ENCODE results near the gene AKR1C1. TPM values are rescaled to one million over a fixed set of nuclear protein-coding genes. Genes with fewer than 3 reads are reported as not detected.
A peak's percentile ranks its signal among the peaks of the same experiment; 100 is the strongest.
"Not testable (repeated sequence)": the region's sequence is repeated elsewhere in the genome, so short reads cannot be mapped to it uniquely, and the experiment has no call there.

AKR1C1 gene
- total and polyA plus RNA-seq, 7 experiments from 2014 or later = 1.8 to 4.7 (median 3.4) TPM; not detected in 2

- CTCF ChIA-PET = interaction anchor here (0.8 to 2.4 kb wide), 3 partner anchors 20 to 168 kb away, joined by 3 to 15 read pairs (median 4); no protein-coding TSS in a partner anchor
- H3K27ac ChIP-seq (ENCODE audit: low read depth, low read length) = no peak overlapping the region
- H3K27me3 ChIP-seq (ENCODE audit: control insufficient read depth in 2 of 2, insufficient read depth in 2 of 2, low read length in 2 of 2) = no peaks in the 10 kb centered on the region
- POLR2A ChIA-PET = no interaction called here
- no peaks in the 10 kb centered on the region for H3K36me3 ChIP-seq (ENCODE audit: control insufficient read depth in 2 of 3, insufficient read depth in 3 of 3, low read length in 3 of 3)
- Mint-ChIP-seq H3K4me1 (peaks cover 0 to 9% (median 0%) of the 10 kb centered on the region in 7 donors), H3K27ac (peak overlapping the region in 1 of 9 donors; percentile 67), H3K4me3 (no peak overlapping the region), H3K36me3 (peaks cover 0 to 15% (median 0%) of the 10 kb centered on the region in 5 donors), H3K27me3 (peaks cover 0 to 5% (median 0%) of the 10 kb centered on the region in 5 donors), H3K9me3 (no peaks in the 10 kb centered on the region)
- H3K4me3 ChIP-seq (ENCODE audit: low read length) = no peak overlapping the region
- intact Hi-C loops (cut with micrococcal nuclease) = loop anchor here (1.0 to 10.0 kb wide), 4 partner anchors 127 to 452 kb away; no protein-coding TSS in a partner anchor
- no peaks in the 10 kb centered on the region for H3K9me3 ChIP-seq (ENCODE audit: control insufficient read depth in 2 of 3, low read length in 3 of 3)
- no peak for ATAC-seq
- no peaks in the 10 kb centered on the region for H3K4me1 ChIP-seq (ENCODE audit: control insufficient read depth in 2 of 2, insufficient read depth in 2 of 2, low read length in 2 of 2)
- DNase-seq = peak in 2 of 9 donors; percentile 3 to 18
Observed at GRCh38 chr10:4981722-4982471, 18.7 kb downstream of the AKR1C1 start.

GRCh38 chr10:4982764-4983226, 19.6 kb downstream of the AKR1C1 start:
- H3K27ac Mint-ChIP-seq = peak overlapping the region in 1 of 9 donors; percentile 67
- H3K36me3 Mint-ChIP-seq = peaks cover 0 to 10% (median 0%) of the 10 kb centered on the region in 5 donors
- intact Hi-C loops (cut with micrococcal nuclease) = loop anchor here (1.0 to 10.0 kb wide), 4 partner anchors 128 to 452 kb away; no protein-coding TSS in a partner anchor
- CTCF ChIA-PET = interaction anchor here (0.8 to 2.4 kb wide), 3 partner anchors 19 to 169 kb away, joined by 3 to 15 read pairs (median 4); no protein-coding TSS in a partner anchor
- no peak overlapping the region for H3K4me3 ChIP-seq (ENCODE audit: low read length)
- H3K9me3 ChIP-seq (ENCODE audit: control insufficient read depth in 2 of 3, low read length in 3 of 3) = no peaks in the 10 kb centered on the region
- peaks cover 0 to 5% (median 0%) of the 10 kb centered on the region in 5 donors for H3K27me3 Mint-ChIP-seq
- POLR2A ChIA-PET = no interaction called here
- no peak overlapping the region for H3K4me3 Mint-ChIP-seq
- DNase-seq (no peak), ATAC-seq (no peak)
- H3K27me3 ChIP-seq (ENCODE audit: control insufficient read depth in 2 of 2, insufficient read depth in 2 of 2, low read length in 2 of 2) = no peaks in the 10 kb centered on the region
- no peaks in the 10 kb centered on the region for H3K9me3 Mint-ChIP-seq
- peaks cover 0 to 9% (median 0%) of the 10 kb centered on the region in 7 donors for H3K4me1 Mint-ChIP-seq
- H3K36me3 ChIP-seq (ENCODE audit: control insufficient read depth in 2 of 3, insufficient read depth in 3 of 3, low read length in 3 of 3) = no peaks in the 10 kb centered on the region
- H3K4me1 ChIP-seq (ENCODE audit: control insufficient read depth in 2 of 2, insufficient read depth in 2 of 2, low read length in 2 of 2) = no peaks in the 10 kb centered on the region
- H3K27ac ChIP-seq (ENCODE audit: low read depth, low read length) = no peak overlapping the region

- no peak overlapping the region for H3K27ac Mint-ChIP-seq
- no peaks in the 10 kb centered on the region for H3K4me1 ChIP-seq (ENCODE audit: control insufficient read depth in 2 of 2, insufficient read depth in 2 of 2, low read length in 2 of 2)
- intact Hi-C loops (cut with micrococcal nuclease) = loop anchor here in 1 of 2 donors (5.0 to 10.0 kb wide), 2 partner anchors 129 to 166 kb away; no protein-coding TSS in a partner anchor
- H3K4me3 Mint-ChIP-seq = no peak overlapping the region
- POLR2A ChIA-PET = no interaction called here
- peaks cover 0 to 7% (median 0%) of the 10 kb centered on the region in 5 donors for H3K36me3 Mint-ChIP-seq
- no peaks in the 10 kb centered on the region for H3K9me3 ChIP-seq (ENCODE audit: control insufficient read depth in 2 of 3, low read length in 3 of 3)
- ATAC-seq = peak; percentile 18
- peaks cover 0 to 9% (median 0%) of the 10 kb centered on the region in 7 donors for H3K4me1 Mint-ChIP-seq
- CTCF ChIA-PET = interaction anchor here (1.0 to 2.4 kb wide), 2 partner anchors 168 to 170 kb away, joined by 3 to 15 read pairs; no protein-coding TSS in a partner anchor
- no peaks in the 10 kb centered on the region for H3K9me3 Mint-ChIP-seq
- no peaks in the 10 kb centered on the region for H3K27me3 ChIP-seq (ENCODE audit: control insufficient read depth in 2 of 2, insufficient read depth in 2 of 2, low read length in 2 of 2)
- H3K36me3 ChIP-seq (ENCODE audit: control insufficient read depth in 2 of 3, insufficient read depth in 3 of 3, low read length in 3 of 3) = no peaks in the 10 kb centered on the region
- no peak for DNase-seq
- H3K27me3 Mint-ChIP-seq = peaks cover 0 to 5% (median 0%) of the 10 kb centered on the region in 5 donors
- no peak overlapping the region for H3K4me3 ChIP-seq (ENCODE audit: low read length)
- no peak overlapping the region for H3K27ac ChIP-seq (ENCODE audit: low read depth, low read length)
Observed at GRCh38 chr10:4983615-4984216, 20.5 kb downstream of the AKR1C1 start.

- ChIA-PET POLR2A (no interaction called here), CTCF (interaction anchor here (1.0 to 1.2 kb wide), 2 partner anchors 134 to 169 kb away, joined by 3 to 8 read pairs; no protein-coding TSS in a partner anchor)
- Histone ChIP-seq H3K4me1 (ENCODE audit: control insufficient read depth in 2 of 2, insufficient read depth in 2 of 2, low read length in 2 of 2) (no peaks in the 10 kb centered on the region), H3K9me3 (ENCODE audit: control insufficient read depth in 2 of 3, low read length in 3 of 3) (no peaks in the 10 kb centered on the region), H3K27me3 (ENCODE audit: control insufficient read depth in 2 of 2, insufficient read depth in 2 of 2, low read length in 2 of 2) (no peaks in the 10 kb centered on the region), H3K4me3 (ENCODE audit: low read length) (no peak overlapping the region), H3K27ac (ENCODE audit: low read depth, low read length) (no peak overlapping the region), H3K36me3 (ENCODE audit: control insufficient read depth in 2 of 3, insufficient read depth in 3 of 3, low read length in 3 of 3) (no peaks in the 10 kb centered on the region)
- no peak for ATAC-seq
- intact Hi-C loops (cut with micrococcal nuclease) = loop anchor here in 1 of 2 donors (5.0 to 10.0 kb wide), 2 partner anchors 129 to 167 kb away; no protein-coding TSS in a partner anchor
- H3K27ac Mint-ChIP-seq = no peak overlapping the region
- H3K4me3 Mint-ChIP-seq = no peak overlapping the region
- DNase-seq = no peak
- H3K9me3 Mint-ChIP-seq = no peaks in the 10 kb centered on the region
- H3K36me3 Mint-ChIP-seq = peaks cover 0 to 5% (median 0%) of the 10 kb centered on the region in 5 donors
- peaks cover 0 to 9% (median 0%) of the 10 kb centered on the region in 7 donors for H3K4me1 Mint-ChIP-seq
- peaks cover 0 to 5% (median 0%) of the 10 kb centered on the region in 5 donors for H3K27me3 Mint-ChIP-seq
Observed at GRCh38 chr10:4984223-4984622, 21.0 kb downstream of the AKR1C1 start.

GRCh38 chr10:4984971-4985594, 21.9 kb downstream of the AKR1C1 start:
- Mint-ChIP-seq H3K4me1 (peaks cover 0 to 9% (median 0%) of the 10 kb centered on the region in 7 donors), H3K36me3 (peaks cover 0 to 4% (median 0%) of the 10 kb centered on the region in 5 donors), H3K27me3 (peaks cover 0 to 5% (median 0%) of the 10 kb centered on the region in 5 donors), H3K27ac (peak overlapping the region in 1 of 9 donors; percentile 37), H3K4me3 (no peak overlapping the region), H3K9me3 (no peaks in the 10 kb centered on the region)
- H3K27me3 ChIP-seq (ENCODE audit: control insufficient read depth in 2 of 2, insufficient read depth in 2 of 2, low read length in 2 of 2) = no peaks in the 10 kb centered on the region
- DNase-seq = no peak
- POLR2A ChIA-PET = no interaction called here
- no peak overlapping the region for H3K4me3 ChIP-seq (ENCODE audit: low read length)
- no peak for ATAC-seq
- H3K27ac ChIP-seq (ENCODE audit: low read depth, low read length) = no peak overlapping the region
- H3K9me3 ChIP-seq (ENCODE audit: control insufficient read depth in 2 of 3, low read length in 3 of 3) = no peaks in the 10 kb centered on the region
- intact Hi-C loops (cut with micrococcal nuclease) = loop anchor here in 1 of 2 donors (5.0 to 10.0 kb wide), 2 partner anchors 130 to 168 kb away; no protein-coding TSS in a partner anchor
- CTCF ChIA-PET = interaction anchor here (1.2 kb wide), 1 partner anchor 135 kb away, joined by 8 read pairs; no protein-coding TSS in a partner anchor
- H3K4me1 ChIP-seq (ENCODE audit: control insufficient read depth in 2 of 2, insufficient read depth in 2 of 2, low read length in 2 of 2) = no peaks in the 10 kb centered on the region
- no peaks in the 10 kb centered on the region for H3K36me3 ChIP-seq (ENCODE audit: control insufficient read depth in 2 of 3, insufficient read depth in 3 of 3, low read length in 3 of 3)

- H3K4me3 Mint-ChIP-seq; H3K27ac ChIP-seq (ENCODE audit: low read depth, low read length); H3K4me3 ChIP-seq (ENCODE audit: low read length); H3K4me1 Mint-ChIP-seq; H3K27me3 Mint-ChIP-seq; H3K27ac Mint-ChIP-seq; H3K36me3 Mint-ChIP-seq; ATAC-seq; POLR2A ChIA-PET; H3K36me3 ChIP-seq (ENCODE audit: control insufficient read depth in 2 of 3, insufficient read depth in 3 of 3, low read length in 3 of 3); H3K9me3 ChIP-seq (ENCODE audit: control insufficient read depth in 2 of 3, low read length in 3 of 3); CTCF ChIA-PET; H3K4me1 ChIP-seq (ENCODE audit: control insufficient read depth in 2 of 2, insufficient read depth in 2 of 2, low read length in 2 of 2); H3K9me3 Mint-ChIP-seq; DNase-seq; H3K27me3 ChIP-seq (ENCODE audit: control insufficient read depth in 2 of 2, insufficient read depth in 2 of 2, low read length in 2 of 2): not testable (repeated sequence)
- intact Hi-C loops (cut with micrococcal nuclease) = loop anchor here in 1 of 2 donors (10.0 kb wide), 1 partner anchor 133 kb away; no protein-coding TSS in a partner anchor
Observed at GRCh38 chr10:4988000-4988641, 24.9 kb downstream of the AKR1C1 start.
